HepG2 (cell line): ENCODE results near the gene SYNGR4. TPM values are rescaled to one million over a fixed set of nuclear protein-coding genes. Genes with fewer than 3 reads are reported as not detected.

ENCODE experiments used
- ATAC-seq: fragments of 200-7000 bp; cut with Tn5 transposase; 3 replicates; pipeline ENCODE4 v1.9.1; 2020; ENCODE audit warnings: mild to moderate bottlenecking, moderate library complexity
- BruUV-seq: library from RNA; stranded (reverse); fragments of 400-500 nt; replicated peaks from 2 replicates; lab custom pipeline; 2021; lab: Mats Ljungman, UMichigan
- CTCF ChIA-PET: fragments of 300-600 bp; formaldehyde crosslinking; extraction: SDS; loops from one replicate; lab custom pipeline; 2021; ENCODE audit warnings: low total read pairs, inconsistent platforms, low intra/inter-chr PET ratio; lab: Yijun Ruan, JAX
- POLR2A ChIA-PET: fragments of 350-600 bp; sonication (Branson Sonifier 250); formaldehyde crosslinking; loops from one replicate; lab custom pipeline; 2020; ENCODE audit warnings: antibody characterized with exemption, inconsistent platforms; lab: Yijun Ruan, JAX
- DNase-seq: peaks from one replicate; pipeline ENCODE4 v3.0.0-alpha.2; 2015; ENCODE audit warnings: low spot score
- FAIRE-seq: peaks from 3 replicates; lab custom pipeline; 2011; peaks lifted over from hg19 to GRCh38; lab: Jason Lieb, UNC
- H2AFZ ChIP-seq: one replicate; pipeline ENCODE4 v1.6.1; 2011; ENCODE audit warnings: low read length, inconsistent platforms
- H3K27ac ChIP-seq: fragments of 300-600 bp; 3 replicates; pipeline ENCODE4 v1.8.0; 2011; ENCODE audit warnings: mixed run types, mild to moderate bottlenecking, mixed read lengths, low read length, inconsistent platforms; ENCODE audit not compliant: insufficient read depth; ENCODE audit errors: extremely low read length
- H3K27me3 ChIP-seq, 2 experiments: fragments of 200-600 bp in 1 of 2; 2 replicates in 1 of 2; 3 replicates in 1 of 2; pipeline versions ENCODE4 v1.6.0 to v1.8.0; 2011; ENCODE audit warnings: low read length in 2 of 2, mild to moderate bottlenecking in 2 of 2, moderate library complexity in 2 of 2, inconsistent platforms in 1 of 2; ENCODE audit not compliant: insufficient read depth in 2 of 2, control insufficient read depth in 1 of 2
- H3K36me3 ChIP-seq, 2 experiments: fragments of 200-600 bp in 1 of 2; replicated peaks in 1 of 2; 2 replicates in 1 of 2; 3 replicates in 1 of 2; pipeline versions ENCODE4 v1.5.1 to v1.8.0; 2011; ENCODE audit warnings: low read length in 2 of 2, inconsistent platforms in 1 of 2; ENCODE audit not compliant: insufficient read depth in 2 of 2, control insufficient read depth in 1 of 2
- H3K4me1 ChIP-seq: 2 replicates; pipeline ENCODE4 v1.5.1; 2012; ENCODE audit warnings: low read length, inconsistent platforms; ENCODE audit not compliant: insufficient read depth
- H3K4me2 ChIP-seq: 2 replicates; pipeline ENCODE4 v1.6.0; 2011; ENCODE audit warnings: low read depth, low read length, inconsistent platforms
- H3K4me3 ChIP-seq, 3 experiments: fragments of 200-600 bp in 1 of 3; sonication (generic), shearing (Covaris generic) in 1 of 3; replicated peaks in 1 of 3; 2 replicates each; pipeline ENCODE4 v1.5.1; 2011 to 2016; ENCODE audit warnings: low read length in 3 of 3, inconsistent platforms in 2 of 3, low read depth in 2 of 3, mild to moderate bottlenecking in 2 of 3, control low read depth in 1 of 3, mixed read lengths in 1 of 3; ENCODE audit not compliant: insufficient read depth in 1 of 3
- H3K79me2 ChIP-seq: one replicate; pipeline ENCODE4 v1.6.1; 2011; ENCODE audit warnings: low read length, inconsistent platforms; ENCODE audit not compliant: insufficient read depth
- H3K9ac ChIP-seq: 2 replicates; pipeline ENCODE4 v1.6.0; 2011; ENCODE audit warnings: mild to moderate bottlenecking, low read depth, low read length, inconsistent platforms; ENCODE audit not compliant: insufficient read depth
- H3K9me3 ChIP-seq: 2 replicates; pipeline ENCODE4 v1.5.1; 2012; ENCODE audit warnings: mild to moderate bottlenecking, low read length
- H4K20me1 ChIP-seq: 2 replicates; pipeline ENCODE4 v1.6.0; 2011; ENCODE audit warnings: inconsistent platforms, mild to moderate bottlenecking, low read length, moderate library complexity; ENCODE audit not compliant: insufficient read depth
- AGO2 ChIP-seq: fragments of 200-400 bp; formaldehyde crosslinking; optimal IDR thresholded peaks from 2 replicates; pipeline ENCODE3; 2017; ENCODE audit warnings: mild to moderate bottlenecking, low read depth, low read length, moderate library complexity
- AHR ChIP-seq: IDR thresholded peaks from 2 replicates; pipeline ENCODE4 v1.6.1; 2018; ENCODE audit warnings: missing genetic modification reagents, missing compliant biosample characterization
- ATF1 ChIP-seq: IDR thresholded peaks from 2 replicates; pipeline ENCODE4 v1.6.1; 2016; ENCODE audit warnings: mild to moderate bottlenecking, control low read depth
- CENPX ChIP-seq: sonication (generic); formaldehyde crosslinking; IDR thresholded peaks from 2 replicates; pipeline ENCODE4 v1.9.0; 2021; ENCODE audit warnings: mild to moderate bottlenecking, missing genetic modification reagents, moderate library complexity
- KLF9 ChIP-seq: IDR thresholded peaks from 2 replicates; pipeline ENCODE4 v1.6.1; 2016; ENCODE audit warnings: low read depth
- NFKBIZ ChIP-seq: IDR thresholded peaks from 2 replicates; pipeline ENCODE4 v1.6.1; 2018; ENCODE audit warnings: missing genetic modification reagents, missing compliant biosample characterization
- PAX8 ChIP-seq: sonication (generic); formaldehyde crosslinking; IDR thresholded peaks from 2 replicates; pipeline ENCODE4 v1.8.0; 2022; ENCODE audit warnings: mild to moderate bottlenecking, missing genetic modification reagents, borderline replicate concordance
- SRY ChIP-seq: sonication (generic); formaldehyde crosslinking; IDR thresholded peaks from 2 replicates; pipeline ENCODE4 v1.8.0; 2022; ENCODE audit warnings: mild to moderate bottlenecking, missing genetic modification reagents
- ZC3H4 ChIP-seq: sonication (generic); formaldehyde crosslinking; IDR thresholded peaks from 2 replicates; pipeline ENCODE4 v1.4.0; 2020; ENCODE audit warnings: missing genetic modification reagents, borderline replicate concordance
- ZMYM4 ChIP-seq: sonication (generic); formaldehyde crosslinking; IDR thresholded peaks from 2 replicates; pipeline ENCODE4 v1.8.1; 2023; ENCODE audit warnings: mild to moderate bottlenecking, missing genetic modification reagents
- ZNF30 ChIP-seq: sonication (generic); formaldehyde crosslinking; IDR thresholded peaks from 2 replicates; pipeline ENCODE4 v1.5.0; 2020; ENCODE audit warnings: mild to moderate bottlenecking, missing genetic modification reagents
- ZNF350 ChIP-seq: sonication (generic); formaldehyde crosslinking; IDR thresholded peaks from 2 replicates; pipeline ENCODE4 v1.4.0; 2020; ENCODE audit warnings: mild to moderate bottlenecking, low read depth, missing genetic modification reagents, borderline replicate concordance
- ZSCAN30 ChIP-seq: sonication (generic); formaldehyde crosslinking; IDR thresholded peaks from 2 replicates; pipeline ENCODE4 v1.5.0; 2020; ENCODE audit warnings: mild to moderate bottlenecking, missing genetic modification reagents
- WGBS: methylation state at CpG from one replicate; pipeline ENCODE4 v1.1.6; 2017; ENCODE audit warnings: low lambda C conversion rate; 5-methylcytosine and 5-hydroxymethylcytosine counted together
- in situ Hi-C: cut with HindIII; loops from 2 replicates; pipeline ENCODE4 v1.10.0; 2017; ENCODE audit warnings: low pct_unique_long_range_greater_than_20kb; ENCODE audit not compliant: extremely low pct_ligation_motif_present
- intact Hi-C: fragments of 100-400 bp; cut with micrococcal nuclease; formaldehyde crosslinking; loops from one replicate; pipeline ENCODE4 v1.10.0; 2022; ENCODE audit not compliant: unreplicated experiment
- polyA plus RNA-seq, 8 experiments: library from polyadenylated mRNA; depleted of rRNA in 3 of 8; stranded (reverse) in 7 of 8; unstranded in 1 of 8; fragments of >200 nt; fragmentation: Illumina TruSeq in 4 of 8; extraction: Trizol in 4 of 8; gene quantifications; 2 replicates each; pipeline versions ENCODE4 v1.2.1 to v1.2.3, GENCODE V29; 2011 to 2016; ENCODE audit warnings: low read depth in 4 of 8, missing spikeins in 1 of 8, mixed read lengths in 1 of 8; ENCODE audit not compliant: insufficient read depth in 1 of 8
- total RNA-seq, 5 experiments: library from RNA; depleted of rRNA; stranded (reverse); fragments of >200 nt; fragmentation: Illumina TruSeq; extraction: Trizol; gene quantifications; 2 replicates each; pipeline ENCODE4 v1.2.3, GENCODE V29; 2016; ENCODE audit warnings: low read depth in 1 of 5
- TF ChIP-seq, protein P1 (sequence below): IDR thresholded peaks from 2 replicates; pipeline ENCODE4 v1.6.1; 2012; ENCODE audit warnings: low read depth, low read length, improper control_type of control experiment
- TF ChIP-seq, protein P2 (sequence below): sonication (generic); formaldehyde crosslinking; IDR thresholded peaks from 2 replicates; pipeline ENCODE4 v1.8.0; 2023; ENCODE audit warnings: mild to moderate bottlenecking, missing genetic modification reagents

Gene SYNGR4
- total and polyA plus RNA-seq, 2 of the 13 experiments (the other 11 are each of a cell fraction or from before 2014, with no cell fraction given) = not detected

DNA sequence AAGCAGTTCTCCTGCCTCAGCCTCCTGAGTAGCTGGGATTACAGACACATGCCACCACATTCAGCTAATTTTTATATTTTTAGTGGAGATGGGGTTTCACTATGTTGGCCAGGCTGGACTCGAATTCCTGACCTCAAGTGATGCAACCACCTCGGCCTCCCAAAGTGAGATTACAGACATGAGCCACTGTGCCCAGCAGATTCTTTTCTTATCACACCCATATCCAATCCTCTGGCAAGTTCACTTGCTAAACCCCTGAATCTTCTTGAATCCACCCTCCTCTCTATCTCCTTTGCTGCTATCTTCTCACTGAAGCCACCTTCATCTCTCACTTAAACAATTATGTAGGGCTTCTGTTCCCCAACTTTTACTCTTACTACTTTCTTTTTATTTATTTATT is 18.0 kb upstream of the SYNGR4 start:
- BruUV-seq = no TSS peak
- no peak overlapping the region for H3K4me3 ChIP-seq
- no peaks in the 10 kb centered on the region for H3K27me3 ChIP-seq
- WGBS = 93% methylated on average over 2 of the region's 2 CpGs
- H3K9me3 ChIP-seq = no peaks in the 10 kb centered on the region
- FAIRE-seq (no peak), ATAC-seq (no peak), DNase-seq (no peak)
- no peak overlapping the region for H3K9ac ChIP-seq
- in situ Hi-C loops = no loop called here
- TF ChIP-seq ZSCAN30 (CRISPR knock-in tag) (no peak), ZNF350 (CRISPR knock-in tag) (no peak), ZC3H4 (no peak), SRY (CRISPR knock-in tag) (no peak), AHR (CRISPR knock-in tag) (no peak), NFKBIZ (no peak), ZMYM4 (CRISPR knock-in tag) (no peak), CENPX (CRISPR knock-in tag) (no peak), ATF1 (CRISPR knock-in tag) (no peak), ZNF30 (CRISPR knock-in tag) (no peak), PAX8 (no peak), AGO2 (no peak), KLF9 (CRISPR knock-in tag) (no peak)
- TF ChIP-seq, protein P1, sequence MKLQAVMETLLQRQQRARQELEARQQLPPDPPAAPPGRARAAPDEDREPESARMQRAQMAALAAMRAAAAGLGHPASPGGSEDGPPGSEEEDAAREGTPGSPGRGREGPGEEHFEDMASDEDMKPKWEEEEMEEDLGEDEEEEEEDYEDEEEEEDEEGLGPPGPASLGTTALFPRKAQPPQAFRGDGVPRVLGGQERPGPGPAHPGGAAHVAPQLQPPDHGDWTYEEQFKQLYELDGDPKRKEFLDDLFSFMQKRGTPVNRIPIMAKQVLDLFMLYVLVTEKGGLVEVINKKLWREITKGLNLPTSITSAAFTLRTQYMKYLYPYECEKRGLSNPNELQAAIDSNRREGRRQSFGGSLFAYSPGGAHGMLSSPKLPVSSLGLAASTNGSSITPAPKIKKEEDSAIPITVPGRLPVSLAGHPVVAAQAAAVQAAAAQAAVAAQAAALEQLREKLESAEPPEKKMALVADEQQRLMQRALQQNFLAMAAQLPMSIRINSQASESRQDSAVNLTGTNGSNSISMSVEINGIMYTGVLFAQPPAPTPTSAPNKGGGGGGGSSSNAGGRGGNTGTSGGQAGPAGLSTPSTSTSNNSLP = no peak
- TF ChIP-seq, protein P2, sequence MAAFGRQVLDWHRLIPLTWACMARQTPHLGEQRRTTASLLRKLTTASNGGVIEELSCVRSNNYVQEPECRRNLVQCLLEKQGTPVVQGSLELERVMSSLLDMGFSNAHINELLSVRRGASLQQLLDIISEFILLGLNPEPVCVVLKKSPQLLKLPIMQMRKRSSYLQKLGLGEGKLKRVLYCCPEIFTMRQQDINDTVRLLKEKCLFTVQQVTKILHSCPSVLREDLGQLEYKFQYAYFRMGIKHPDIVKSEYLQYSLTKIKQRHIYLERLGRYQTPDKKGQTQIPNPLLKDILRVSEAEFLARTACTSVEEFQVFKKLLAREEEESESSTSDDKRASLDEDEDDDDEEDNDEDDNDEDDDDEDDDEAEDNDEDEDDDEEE (CRISPR knock-in tag) = no peak
- intact Hi-C loops = no loop called here
- peaks cover 1 to 14% of the 10 kb centered on the region in 2 experiments; a peak in 3 of 5 replicates for H3K36me3 ChIP-seq
- ChIA-PET POLR2A (no interaction called here), CTCF (no interaction called here)
- H4K20me1 ChIP-seq = no peaks in the 10 kb centered on the region
- peaks cover 39% of the 10 kb centered on the region for H3K4me1 ChIP-seq
- no peak overlapping the region for H2AFZ ChIP-seq
- H3K4me2 ChIP-seq = no peak overlapping the region
- no peaks in the 10 kb centered on the region for H3K79me2 ChIP-seq
- no peak overlapping the region for H3K27ac ChIP-seq
